ENCODE data around the gene TMEM154.

Gene TMEM154

DNA sequence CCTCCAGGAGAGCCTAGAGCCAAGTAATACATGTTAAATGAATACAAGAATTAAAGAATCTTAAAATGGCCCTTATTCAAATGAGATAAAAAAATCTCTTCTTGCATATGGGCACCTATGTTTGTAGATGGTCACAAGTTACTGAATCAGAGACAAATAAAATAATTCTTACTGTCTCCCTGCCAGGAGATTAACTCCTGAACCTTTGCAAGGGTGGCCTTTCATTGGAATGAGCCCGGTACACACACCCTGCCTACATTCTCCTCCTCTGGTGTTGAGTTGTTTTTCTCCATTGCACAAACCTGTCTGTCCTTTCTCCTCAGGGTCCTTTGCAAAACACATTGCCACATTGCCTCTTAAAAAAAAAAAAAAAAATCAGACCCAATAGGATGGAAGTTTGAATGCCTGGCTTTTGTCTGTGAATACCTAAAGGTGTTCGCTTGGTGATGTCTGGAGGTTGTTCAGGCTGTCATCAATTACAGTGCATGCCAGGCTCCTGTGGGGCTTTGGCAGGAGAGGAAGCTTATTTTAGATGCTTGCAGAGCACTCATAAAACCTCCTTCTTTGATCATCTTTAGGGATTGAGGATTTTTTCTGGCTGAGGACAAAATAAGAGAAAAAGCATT is 8.3 kb upstream of the TMEM154 start:
- DNase-seq (ENCODE audit: low read depth): no peak
- TF ChIP-seq, protein P1, sequence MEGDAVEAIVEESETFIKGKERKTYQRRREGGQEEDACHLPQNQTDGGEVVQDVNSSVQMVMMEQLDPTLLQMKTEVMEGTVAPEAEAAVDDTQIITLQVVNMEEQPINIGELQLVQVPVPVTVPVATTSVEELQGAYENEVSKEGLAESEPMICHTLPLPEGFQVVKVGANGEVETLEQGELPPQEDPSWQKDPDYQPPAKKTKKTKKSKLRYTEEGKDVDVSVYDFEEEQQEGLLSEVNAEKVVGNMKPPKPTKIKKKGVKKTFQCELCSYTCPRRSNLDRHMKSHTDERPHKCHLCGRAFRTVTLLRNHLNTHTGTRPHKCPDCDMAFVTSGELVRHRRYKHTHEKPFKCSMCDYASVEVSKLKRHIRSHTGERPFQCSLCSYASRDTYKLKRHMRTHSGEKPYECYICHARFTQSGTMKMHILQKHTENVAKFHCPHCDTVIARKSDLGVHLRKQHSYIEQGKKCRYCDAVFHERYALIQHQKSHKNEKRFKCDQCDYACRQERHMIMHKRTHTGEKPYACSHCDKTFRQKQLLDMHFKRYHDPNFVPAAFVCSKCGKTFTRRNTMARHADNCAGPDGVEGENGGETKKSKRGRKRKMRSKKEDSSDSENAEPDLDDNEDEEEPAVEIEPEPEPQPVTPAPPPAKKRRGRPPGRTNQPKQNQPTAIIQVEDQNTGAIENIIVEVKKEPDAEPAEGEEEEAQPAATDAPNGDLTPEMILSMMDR (IDR thresholded peaks at IDR 0.05; ENCODE audit: insufficient read depth, low read depth, low read length, missing control alignments): no peak
- H3K4me3 ChIP-seq (ENCODE audit: low read depth, low read length): no peak overlapping the region

- TF ChIP-seq, protein P1 (IDR thresholded peaks at IDR 0.05; ENCODE audit: insufficient read depth, low read depth, low read length, missing control alignments): no peak
- no peak for DNase-seq (ENCODE audit: low read depth)
- H3K4me3 ChIP-seq (ENCODE audit: low read depth, low read length): no peak overlapping the region
Observed at GRCh38 chr4:152686452-152687013, 6.7 kb upstream of the TMEM154 start.

- H3K4me3 ChIP-seq (ENCODE audit: low read depth, low read length): no peak overlapping the region
- TF ChIP-seq, protein P1 (IDR thresholded peaks at IDR 0.05; ENCODE audit: insufficient read depth, low read depth, low read length, missing control alignments): no peak
- no peak for DNase-seq (ENCODE audit: low read depth)
Observed at GRCh38 chr4:152684587-152684986, 4.8 kb upstream of the TMEM154 start.

GRCh38 chr4:152684007-152684406 is 4.2 kb upstream of the TMEM154 start:
- peak; percentile 31 for DNase-seq (ENCODE audit: low read depth)
- no peak overlapping the region for H3K4me3 ChIP-seq (ENCODE audit: low read depth, low read length)
- TF ChIP-seq, protein P1 (IDR thresholded peaks at IDR 0.05; ENCODE audit: insufficient read depth, low read depth, low read length, missing control alignments): no peak

DNA sequence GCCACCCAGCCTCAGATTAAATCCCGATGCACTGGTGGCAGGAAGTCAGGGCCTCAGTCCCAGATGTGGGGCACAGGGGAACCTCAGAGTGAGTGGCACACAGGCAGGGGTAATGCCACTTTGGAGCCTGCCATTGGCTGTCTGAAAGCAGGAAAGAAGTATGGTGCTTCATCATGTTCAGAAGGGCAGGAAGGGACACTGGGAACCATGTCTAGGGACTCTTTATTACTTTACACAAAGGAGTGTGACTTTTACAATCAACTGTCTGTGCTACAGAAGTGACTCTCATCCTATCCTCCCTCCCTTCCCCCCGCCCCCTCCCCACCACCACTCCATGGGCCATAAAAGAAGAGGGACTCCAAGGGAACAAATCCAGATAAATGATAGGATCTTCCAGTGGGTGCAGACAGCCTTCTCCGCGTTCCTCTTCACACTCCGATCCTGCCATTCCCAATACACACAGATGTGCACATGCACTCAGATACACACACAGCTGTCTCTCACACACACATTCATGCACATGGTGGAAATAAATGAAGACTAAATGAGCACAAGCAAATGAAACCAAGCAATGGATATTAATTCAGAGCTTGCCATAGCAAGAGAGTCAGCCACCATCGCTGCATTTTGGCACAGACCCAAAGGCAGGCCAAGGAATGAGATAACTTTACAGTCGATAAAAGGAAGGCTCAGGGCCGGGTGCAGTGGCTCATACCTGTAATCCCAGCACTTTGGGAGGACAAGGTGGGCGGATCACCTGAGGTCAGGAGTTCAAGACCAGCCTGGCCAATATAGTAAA is 2.5 kb upstream of the TMEM154 start:
- H3K4me3 ChIP-seq (ENCODE audit: low read depth, low read length): no peak overlapping the region
- no peak for DNase-seq (ENCODE audit: low read depth)
- TF ChIP-seq, protein P1 (IDR thresholded peaks at IDR 0.05; ENCODE audit: insufficient read depth, low read depth, low read length, missing control alignments): no peak

DNA sequence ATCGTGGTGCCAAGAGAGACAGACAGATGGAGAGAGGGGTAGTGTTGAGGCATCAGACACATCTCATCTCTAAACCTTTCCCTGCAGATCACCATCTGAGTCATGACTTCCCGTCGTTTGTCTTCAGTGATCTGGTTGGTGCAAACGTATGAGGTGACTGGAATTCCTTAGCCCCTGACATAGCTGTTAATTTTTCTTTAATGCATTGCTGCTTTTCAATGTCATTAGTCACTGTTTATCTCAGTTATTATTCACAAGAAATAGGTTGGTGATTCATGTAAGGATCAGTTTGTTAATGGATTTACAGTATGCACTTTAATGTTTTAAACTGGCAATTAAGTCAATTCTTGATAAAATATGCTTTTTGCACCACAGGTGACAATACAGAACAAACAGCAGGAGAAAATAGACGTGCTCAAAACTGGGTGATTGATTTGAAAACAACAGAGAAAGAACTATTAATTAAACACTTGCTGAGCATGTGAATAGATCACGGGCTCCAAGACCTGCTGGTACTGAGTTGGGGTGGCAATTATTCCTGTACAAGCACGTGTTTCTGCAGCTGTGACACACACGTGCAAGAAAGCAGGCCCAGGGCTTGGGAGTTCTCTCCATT is 1.3 kb upstream of the TMEM154 start:
- TF ChIP-seq, protein P1 (IDR thresholded peaks at IDR 0.05; ENCODE audit: insufficient read depth, low read depth, low read length, missing control alignments): no peak
- peak; percentile 46 for DNase-seq (ENCODE audit: low read depth)
- no peak overlapping the region for H3K4me3 ChIP-seq (ENCODE audit: low read depth, low read length)
